Gastrocnemius medialis (tissue), 4 donors: Measurements from ENCODE around the gene NXPH3.

Experiments used
- CTCF ChIP-seq, 5 experiments: fragments of 450-650 bp in 3 of 5; fragments of 200-600 bp in 2 of 5; sonication (generic) in 2 of 5; IDR thresholded peaks in 4 of 5; conservative IDR thresholded peaks in 1 of 5; 1 replicate in 4 of 5; 2 replicates in 1 of 5; pipeline ENCODE4 v1.5.1; 2016 to 2019; ENCODE audit warnings: antibody characterized with exemption in 5 of 5, mild to moderate bottlenecking in 3 of 5, moderate library complexity in 3 of 5
- POLR2A ChIP-seq, 2 donors: fragments of 450-650 bp; IDR thresholded peaks; one replicate each; pipeline ENCODE4 v1.6.1; 2017; ENCODE audit warnings: antibody characterized with exemption in 2 of 2, mild to moderate bottlenecking in 2 of 2, moderate library complexity in 2 of 2

- no peak for TF ChIP-seq CTCF (IDR thresholded peaks at IDR 0.05 in 4 of 5, conservative IDR thresholded peaks at IDR 0.05 in 1 of 5)
- no peak for TF ChIP-seq POLR2A (IDR thresholded peaks at IDR 0.05)
Measured at GRCh38 chr17:49547566-49547965, 28.1 kb upstream of the NXPH3 start.
